ENCODE results near the gene ZGRF1.
"Not testable (repeated sequence)": the region's sequence is repeated elsewhere in the genome, so short reads cannot be mapped to it uniquely, and the experiment has no call there.

The ZGRF1 gene

DNA sequence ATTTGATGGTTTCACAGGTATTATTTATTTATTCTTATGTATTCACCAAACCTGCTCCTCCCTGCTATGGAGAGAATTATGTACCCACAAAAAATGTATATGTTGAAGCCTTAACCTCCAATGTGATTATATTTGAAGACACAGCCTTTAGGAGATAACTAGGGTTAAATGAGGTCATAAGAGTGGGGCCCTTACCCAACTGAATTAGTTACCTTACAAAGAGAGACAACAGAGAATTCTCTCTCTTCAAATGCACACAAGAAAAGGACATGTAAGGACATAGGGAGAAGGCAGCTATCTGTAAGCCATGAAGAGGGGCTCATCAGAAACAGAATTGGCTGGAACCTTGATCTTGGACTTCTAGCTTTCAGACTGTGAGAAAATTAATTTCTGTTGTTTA lies 44.0 kb downstream of the ZGRF1 start:
- Mint-ChIP-seq H3K27ac (no peak overlapping the region), H3K36me3 (ENCODE audit: low read depth) (peaks cover 19% of the 10 kb centered on the region), H3K4me3 (no peak overlapping the region), H3K9me3 (peaks cover 5% of the 10 kb centered on the region), H3K4me1 (ENCODE audit: low read depth) (peaks cover 2% of the 10 kb centered on the region), H3K27me3 (ENCODE audit: low read depth) (no peaks in the 10 kb centered on the region)

DNA sequence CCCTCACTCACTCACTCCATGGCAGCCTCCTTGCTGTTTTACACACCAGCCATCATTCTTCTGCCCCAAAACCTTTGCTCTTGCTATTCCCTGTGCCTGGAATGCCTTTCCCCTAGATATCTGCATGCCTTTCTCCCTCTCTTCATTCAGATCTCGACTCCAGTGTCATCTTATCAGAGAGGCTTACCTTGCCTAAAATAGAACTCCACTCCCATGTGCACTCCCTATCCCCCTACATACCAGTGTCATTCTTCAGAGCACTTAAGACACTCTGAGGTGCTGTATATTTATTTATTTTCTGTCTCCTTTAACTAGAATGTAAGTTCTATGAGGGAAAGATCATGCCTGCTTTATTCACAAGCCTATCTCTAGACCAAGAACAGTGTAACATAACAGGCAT lies 45.1 kb downstream of the ZGRF1 start:
- Mint-ChIP-seq H3K36me3 (ENCODE audit: low read depth) (peaks cover 19% of the 10 kb centered on the region), H3K4me3 (no peak overlapping the region), H3K4me1 (ENCODE audit: low read depth) (peaks cover 2% of the 10 kb centered on the region), H3K9me3 (peaks cover 5% of the 10 kb centered on the region), H3K27ac (no peak overlapping the region), H3K27me3 (ENCODE audit: low read depth) (no peaks in the 10 kb centered on the region)

DNA sequence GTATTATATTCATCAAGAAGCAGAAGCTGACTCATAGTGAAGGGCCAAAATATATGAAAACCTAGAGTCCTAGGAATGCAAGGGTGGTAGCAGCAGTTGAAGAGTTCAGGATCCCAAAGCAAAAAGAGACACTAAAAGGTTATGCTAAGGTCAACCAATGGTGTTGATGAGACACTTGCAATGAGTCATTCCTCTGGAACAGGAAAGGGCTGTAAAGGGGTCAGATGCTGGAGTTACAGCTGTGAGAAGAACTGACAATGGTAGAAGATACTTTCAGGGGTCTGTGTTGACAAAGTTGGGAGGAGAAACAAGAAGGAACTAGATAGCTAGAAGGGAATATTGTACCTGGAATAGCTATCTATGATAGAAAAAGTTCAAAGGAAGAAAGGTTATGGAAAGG lies 47.5 kb downstream of the ZGRF1 start:
- H3K4me3 Mint-ChIP-seq: no peak overlapping the region
- H3K27ac Mint-ChIP-seq: no peak overlapping the region
- peaks cover 17% of the 10 kb centered on the region for H3K36me3 Mint-ChIP-seq (ENCODE audit: low read depth)
- H3K4me1 Mint-ChIP-seq (ENCODE audit: low read depth): peaks cover 2% of the 10 kb centered on the region
- H3K27me3 Mint-ChIP-seq (ENCODE audit: low read depth): no peaks in the 10 kb centered on the region
- H3K9me3 Mint-ChIP-seq: peaks cover 5% of the 10 kb centered on the region

DNA sequence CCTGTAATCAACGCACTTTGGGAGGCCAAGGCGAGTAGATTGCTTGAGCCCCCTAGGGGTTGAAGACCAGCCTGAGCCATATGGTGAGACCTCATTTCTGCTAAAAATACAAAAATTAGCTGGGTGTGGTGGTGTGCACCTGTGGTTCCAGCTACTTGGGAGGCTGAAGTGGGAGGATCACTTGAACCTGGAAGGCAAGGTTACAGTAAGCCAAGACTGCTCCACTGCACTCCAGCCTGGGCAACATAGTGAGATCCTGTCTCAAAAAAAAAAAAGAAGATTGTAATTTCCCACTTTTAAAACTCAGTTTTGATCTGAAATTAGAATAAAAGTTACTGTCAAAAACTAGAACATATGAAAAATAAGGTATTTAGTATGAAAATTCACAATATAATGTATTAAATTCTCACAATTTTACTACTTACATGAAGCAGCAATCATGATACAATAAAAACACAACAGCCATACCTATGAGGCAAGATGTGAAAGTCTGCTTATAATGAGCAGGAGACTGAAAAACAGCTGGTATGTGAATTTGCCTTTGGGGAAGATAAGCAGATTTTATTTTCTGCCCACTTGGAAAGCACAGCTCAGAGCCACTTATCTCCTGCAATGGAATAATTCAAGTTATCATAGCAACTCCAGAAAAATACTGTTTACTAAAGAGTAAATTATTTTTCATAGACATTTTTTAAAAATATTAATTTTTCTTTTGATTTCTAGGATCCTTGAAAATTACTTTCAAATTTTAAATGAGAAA lies 50.6 kb downstream of the ZGRF1 start:
- Mint-ChIP-seq H3K4me3 (no peak overlapping the region), H3K4me1 (ENCODE audit: low read depth) (peaks cover 2% of the 10 kb centered on the region), H3K27ac (no peak overlapping the region), H3K9me3 (no peaks in the 10 kb centered on the region), H3K36me3 (ENCODE audit: low read depth) (peaks cover 20% of the 10 kb centered on the region), H3K27me3 (ENCODE audit: low read depth) (no peaks in the 10 kb centered on the region)

DNA sequence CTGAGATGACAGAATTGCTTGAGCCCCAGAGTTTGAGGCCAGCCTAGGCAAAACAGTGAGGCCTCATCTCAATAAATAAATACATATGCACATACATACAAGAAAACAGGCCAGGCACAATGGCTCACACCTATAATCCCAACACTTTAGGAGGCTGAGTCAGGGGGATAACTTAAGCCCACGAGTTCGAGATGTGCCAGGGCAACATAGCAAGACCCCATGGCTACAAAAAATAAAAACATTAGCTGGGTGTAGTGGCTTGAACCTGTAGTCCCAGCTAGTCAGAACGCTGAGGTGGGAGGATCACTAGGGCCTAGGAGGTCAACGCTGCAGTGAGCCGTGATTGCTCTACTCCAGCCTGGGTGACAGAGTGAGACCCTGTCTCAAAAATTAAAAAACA lies 69.2 kb downstream of the ZGRF1 start:
- no peak overlapping the region for H3K4me3 Mint-ChIP-seq

DNA sequence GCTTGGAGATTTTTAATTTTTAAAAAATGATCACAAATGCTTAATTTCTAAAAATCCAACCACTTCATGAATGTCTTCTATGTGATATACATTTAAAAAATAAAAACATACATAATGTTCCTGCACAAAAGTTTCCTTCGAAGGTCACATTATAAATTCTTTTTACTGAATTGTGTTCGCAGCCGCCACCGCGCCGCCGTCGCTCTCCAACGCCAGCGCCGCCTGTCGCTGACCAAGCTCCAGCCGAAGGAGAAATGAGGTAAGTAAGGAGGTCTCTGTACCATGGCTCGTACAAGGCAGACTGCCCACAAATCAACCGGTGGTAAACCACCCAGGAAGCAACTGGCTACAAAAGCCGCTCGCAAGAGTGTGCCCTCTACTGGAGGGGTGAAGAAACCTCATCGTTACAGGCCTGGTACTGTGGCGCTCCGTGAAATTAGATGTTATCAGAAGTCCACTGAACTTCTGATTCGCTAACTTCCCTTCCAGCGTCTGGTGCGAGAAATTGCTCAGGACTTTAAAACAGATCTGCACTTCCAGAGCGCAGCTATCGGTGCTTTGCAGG lies 71.9 kb downstream of the ZGRF1 start:
- Mint-ChIP-seq H3K36me3 (ENCODE audit: low read depth) (peaks cover 18% of the 10 kb centered on the region), H3K9me3 (no peaks in the 10 kb centered on the region)

More for the DNA sequence above, 69.2 kb downstream of the ZGRF1 start:
- Mint-ChIP-seq H3K27ac (no peak overlapping the region), H3K36me3 (ENCODE audit: low read depth) (peaks cover 10% of the 10 kb centered on the region), H3K4me1 (ENCODE audit: low read depth) (no peaks in the 10 kb centered on the region), H3K9me3 (no peaks in the 10 kb centered on the region), H3K27me3 (ENCODE audit: low read depth) (no peaks in the 10 kb centered on the region)

DNA sequence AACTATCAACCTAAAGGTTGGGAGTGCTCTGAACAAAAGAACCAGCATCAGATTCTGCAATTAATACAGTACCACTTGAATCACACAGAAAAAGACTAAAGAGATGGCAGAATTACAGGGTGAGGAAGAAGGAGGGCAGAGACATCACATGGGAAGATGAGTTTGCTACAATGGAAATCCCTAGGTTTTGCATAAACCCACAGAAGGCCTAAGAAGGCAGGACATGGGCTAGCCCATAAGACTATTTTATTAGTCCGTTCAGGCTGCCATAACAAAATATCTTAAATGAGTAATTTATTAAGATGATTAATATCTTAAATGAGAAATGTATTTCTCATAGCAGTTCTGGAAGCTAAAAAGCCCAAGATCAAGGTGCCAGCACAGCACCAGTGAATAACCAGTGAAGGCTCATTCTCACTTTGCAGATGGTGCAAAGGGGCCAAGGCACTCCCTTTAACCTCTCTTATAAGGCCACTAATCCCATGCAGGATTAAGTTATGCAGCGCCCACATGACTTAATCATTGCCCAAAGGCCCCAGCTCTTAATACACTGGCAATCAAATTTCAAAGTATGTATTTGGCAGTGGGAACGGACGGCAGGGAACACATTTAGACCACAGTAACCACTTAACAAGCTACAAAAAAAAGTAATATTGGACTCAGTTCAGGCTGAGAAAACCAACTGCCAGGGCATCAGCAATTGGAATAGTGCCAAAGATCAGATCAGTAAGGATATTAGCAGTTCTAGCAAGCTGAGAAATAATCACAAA lies 73.1 kb downstream of the ZGRF1 start:
- Mint-ChIP-seq H3K36me3 (ENCODE audit: low read depth) (peaks cover 18% of the 10 kb centered on the region), H3K4me3 (no peak overlapping the region), H3K27ac (no peak overlapping the region), H3K4me1 (ENCODE audit: low read depth) (peaks cover 10% of the 10 kb centered on the region), H3K9me3 (no peaks in the 10 kb centered on the region), H3K27me3 (ENCODE audit: low read depth) (no peaks in the 10 kb centered on the region)

More for the DNA sequence above, 71.9 kb downstream of the ZGRF1 start:
- Mint-ChIP-seq H3K4me3 (no peak overlapping the region), H3K4me1 (ENCODE audit: low read depth) (peaks cover 8% of the 10 kb centered on the region), H3K27ac (no peak overlapping the region), H3K27me3 (ENCODE audit: low read depth) (no peaks in the 10 kb centered on the region)

DNA sequence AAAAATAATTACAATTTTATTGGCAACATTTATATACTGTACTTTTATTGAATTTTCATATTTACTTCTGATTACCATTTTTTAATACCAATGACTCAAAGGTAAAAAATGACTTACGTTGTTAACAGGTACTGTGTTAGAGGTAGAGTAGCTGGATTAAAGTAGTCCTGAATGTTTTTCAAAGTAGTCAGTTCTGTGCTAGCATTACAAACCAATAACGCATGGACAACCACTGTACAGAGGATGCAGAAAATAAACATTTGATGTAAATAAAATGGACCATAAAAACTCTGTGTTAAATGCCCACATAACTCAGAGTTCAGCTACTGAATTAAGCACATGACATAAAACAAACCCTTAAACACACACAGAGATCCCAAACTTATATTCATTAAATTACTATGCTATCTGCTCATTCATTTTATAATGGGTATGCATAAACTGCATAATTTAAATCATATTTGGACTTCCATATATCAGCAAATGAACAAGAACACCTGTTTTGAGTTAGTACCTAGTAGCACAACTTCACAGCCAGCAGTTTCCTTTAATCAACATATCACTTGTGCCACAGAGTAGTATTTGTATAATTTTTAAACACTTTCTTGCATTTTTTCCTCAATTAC lies 74.3 kb downstream of the ZGRF1 start:
- Mint-ChIP-seq H3K9me3 (no peaks in the 10 kb centered on the region), H3K4me1 (ENCODE audit: low read depth) (peaks cover 10% of the 10 kb centered on the region), H3K27me3 (ENCODE audit: low read depth) (no peaks in the 10 kb centered on the region), H3K36me3 (ENCODE audit: low read depth) (peaks cover 18% of the 10 kb centered on the region), H3K27ac (no peak overlapping the region), H3K4me3 (no peak overlapping the region)

DNA sequence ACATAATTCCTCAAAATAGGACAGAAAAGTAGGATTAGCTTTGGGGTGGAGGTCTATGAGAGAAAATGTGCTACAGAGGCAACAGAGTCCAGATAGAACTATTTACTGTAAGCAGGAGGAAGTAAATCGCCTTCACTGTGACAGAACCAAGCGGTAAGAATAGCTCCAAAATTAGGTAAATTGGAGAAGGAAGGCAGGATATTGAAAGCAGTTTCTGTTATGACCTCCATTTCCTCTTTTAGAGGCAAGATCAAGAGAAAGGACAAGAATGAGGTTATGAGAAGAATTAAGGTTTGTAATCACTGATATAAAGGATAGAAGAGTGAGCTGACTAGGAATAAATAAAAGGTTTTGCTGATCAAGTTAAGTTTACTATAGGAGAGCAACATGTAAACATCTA lies 76.6 kb downstream of the ZGRF1 start:
- Mint-ChIP-seq H3K4me3 (no peak overlapping the region), H3K27ac (no peak overlapping the region), H3K9me3 (no peaks in the 10 kb centered on the region), H3K4me1 (ENCODE audit: low read depth) (peaks cover 10% of the 10 kb centered on the region), H3K27me3 (ENCODE audit: low read depth) (no peaks in the 10 kb centered on the region), H3K36me3 (ENCODE audit: low read depth) (peaks cover 24% of the 10 kb centered on the region)

DNA sequence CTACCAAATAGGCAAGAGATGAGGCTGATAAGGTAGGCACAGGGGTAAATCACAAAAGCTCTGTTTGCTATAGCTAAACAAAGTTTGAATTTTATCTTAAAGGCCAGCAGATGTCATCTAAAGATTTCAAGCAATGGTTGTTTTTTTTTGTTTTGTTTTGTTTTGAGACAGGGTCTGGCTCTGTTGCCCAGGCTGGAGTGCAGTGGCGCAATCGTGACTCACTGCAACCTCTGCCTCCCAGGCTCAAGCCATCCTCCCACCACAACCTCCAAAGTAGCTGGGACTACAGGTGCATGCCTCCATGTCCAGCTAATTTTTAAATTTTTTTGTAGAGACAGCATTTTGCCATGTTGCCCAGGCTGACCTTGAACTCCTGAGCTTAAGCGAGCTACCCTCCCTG lies 77.7 kb downstream of the ZGRF1 start:
- H3K4me3 Mint-ChIP-seq: no peak overlapping the region
- H3K4me1 Mint-ChIP-seq (ENCODE audit: low read depth): peaks cover 10% of the 10 kb centered on the region
- no peak overlapping the region for H3K27ac Mint-ChIP-seq
- no peaks in the 10 kb centered on the region for H3K9me3 Mint-ChIP-seq
- no peaks in the 10 kb centered on the region for H3K27me3 Mint-ChIP-seq (ENCODE audit: low read depth)
- peaks cover 25% of the 10 kb centered on the region for H3K36me3 Mint-ChIP-seq (ENCODE audit: low read depth)

DNA sequence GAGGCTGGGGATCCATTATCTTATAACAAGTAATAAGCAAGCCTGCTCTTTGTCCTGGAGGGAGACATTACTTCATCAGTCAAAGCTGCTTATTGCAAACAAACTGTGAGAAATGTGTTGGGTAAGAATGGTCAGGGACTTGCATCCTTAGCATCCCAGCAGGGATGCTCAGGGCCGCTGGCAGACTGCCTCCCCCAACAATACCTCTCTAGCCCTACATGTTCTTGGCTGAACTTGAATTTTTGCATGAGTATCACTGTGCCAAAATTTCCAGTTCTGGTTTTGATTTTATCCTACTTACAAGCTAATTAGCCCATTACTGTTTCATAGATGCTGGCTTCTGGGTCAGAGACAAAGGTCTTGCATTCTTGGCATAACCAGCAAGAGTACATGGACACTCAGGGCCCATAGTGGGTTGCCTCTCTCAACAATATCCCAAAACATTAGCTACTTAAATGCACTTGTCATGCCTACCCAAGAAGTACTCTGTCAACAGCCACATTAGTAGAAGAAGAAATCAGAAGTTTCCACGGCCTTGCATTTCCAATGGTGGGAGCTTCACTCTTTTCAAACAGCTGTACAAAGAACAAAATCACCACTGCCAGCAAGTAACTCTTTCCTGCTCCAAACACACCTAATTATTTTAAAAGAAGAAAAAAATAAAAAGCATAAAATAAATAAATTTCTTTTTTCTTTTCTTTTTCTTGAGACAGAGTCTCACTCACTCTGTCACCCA lies 78.9 kb downstream of the ZGRF1 start:
- H3K27ac Mint-ChIP-seq: no peak overlapping the region
- H3K4me1 Mint-ChIP-seq (ENCODE audit: low read depth): peaks cover 10% of the 10 kb centered on the region
- H3K9me3 Mint-ChIP-seq: no peaks in the 10 kb centered on the region
- no peaks in the 10 kb centered on the region for H3K27me3 Mint-ChIP-seq (ENCODE audit: low read depth)
- H3K4me3 Mint-ChIP-seq: no peak overlapping the region
- peaks cover 23% of the 10 kb centered on the region for H3K36me3 Mint-ChIP-seq (ENCODE audit: low read depth)

DNA sequence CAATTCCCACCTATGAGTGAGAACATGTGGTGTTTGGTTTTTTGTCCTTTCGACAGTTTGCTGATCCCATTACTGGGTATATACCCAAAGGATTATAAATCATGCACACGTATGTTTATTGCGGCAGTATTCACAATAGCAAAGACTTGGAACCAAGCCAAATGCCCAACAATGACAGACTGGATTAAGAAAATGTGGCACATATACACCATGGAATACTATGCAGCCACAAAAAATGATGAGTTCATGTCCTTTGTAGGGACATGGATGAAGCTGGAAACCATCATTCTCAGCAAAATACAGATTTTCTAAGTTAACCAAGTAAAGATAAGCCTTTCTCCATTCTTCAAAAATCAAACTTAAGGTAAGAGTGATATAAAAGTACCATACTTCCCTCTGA lies 82.4 kb downstream of the ZGRF1 start:
- peaks cover 12% of the 10 kb centered on the region for H3K36me3 Mint-ChIP-seq (ENCODE audit: low read depth)
- not testable (repeated sequence) for H3K27ac Mint-ChIP-seq

DNA sequence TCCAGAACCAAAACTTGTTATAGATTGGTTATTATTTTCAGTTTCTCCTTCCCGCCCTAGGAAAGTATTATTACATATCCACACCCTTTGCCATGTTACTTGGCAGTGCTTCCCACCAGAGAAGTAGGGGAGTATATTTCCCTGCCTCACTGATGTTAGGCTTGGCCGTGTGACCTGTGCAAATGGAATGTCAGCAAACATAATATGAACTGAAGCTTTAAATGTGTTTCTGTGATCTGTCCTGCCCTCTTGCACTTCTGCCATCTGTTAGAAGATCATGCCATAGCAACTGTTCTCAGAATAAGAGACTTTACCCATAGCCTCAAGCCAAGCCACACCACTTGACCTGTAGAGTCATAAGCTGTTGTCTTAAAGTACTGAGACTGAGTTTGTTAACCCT lies 84.0 kb downstream of the ZGRF1 start:
- Mint-ChIP-seq H3K27me3 (ENCODE audit: low read depth) (no peaks in the 10 kb centered on the region), H3K36me3 (ENCODE audit: low read depth) (peaks cover 9% of the 10 kb centered on the region), H3K4me1 (ENCODE audit: low read depth) (no peaks in the 10 kb centered on the region), H3K4me3 (no peak overlapping the region), H3K27ac (no peak overlapping the region), H3K9me3 (no peaks in the 10 kb centered on the region)

More for the DNA sequence above, 82.4 kb downstream of the ZGRF1 start:
- not testable (repeated sequence) for H3K4me1 Mint-ChIP-seq (ENCODE audit: low read depth); H3K4me3 Mint-ChIP-seq; H3K9me3 Mint-ChIP-seq; H3K27me3 Mint-ChIP-seq (ENCODE audit: low read depth)

DNA sequence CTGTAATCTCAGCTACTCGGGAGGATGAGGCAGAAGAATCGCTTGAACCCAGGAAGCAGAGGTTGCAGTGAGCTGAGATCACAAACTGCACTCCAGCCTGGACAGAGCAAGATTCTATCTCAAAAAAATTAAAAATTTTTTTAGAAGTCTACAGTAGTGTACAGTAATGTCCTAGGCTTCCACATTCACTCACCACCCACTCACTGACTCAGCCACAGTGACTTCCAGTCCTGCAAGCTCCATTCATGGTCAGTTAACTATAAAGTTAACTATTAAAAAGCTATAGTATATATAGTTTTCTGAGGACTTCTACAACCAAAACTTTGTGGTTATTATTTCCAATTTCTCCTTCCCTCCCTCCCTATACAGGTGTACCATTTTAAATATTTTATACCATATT lies 86.0 kb downstream of the ZGRF1 start:
- no peaks in the 10 kb centered on the region for H3K27me3 Mint-ChIP-seq (ENCODE audit: low read depth)
- H3K4me1 Mint-ChIP-seq (ENCODE audit: low read depth): no peaks in the 10 kb centered on the region
- peaks cover 9% of the 10 kb centered on the region for H3K36me3 Mint-ChIP-seq (ENCODE audit: low read depth)
- no peak overlapping the region for H3K27ac Mint-ChIP-seq
- no peak overlapping the region for H3K4me3 Mint-ChIP-seq
- H3K9me3 Mint-ChIP-seq: no peaks in the 10 kb centered on the region
